Activated T-helper 17 cell treated with anti-CD3 and anti-CD28 coated beads, Interleukin-2, amount 50 U/mL, for 72 hours (primary cell): Measurements from ENCODE around the gene C4B. TPM values are rescaled to one million over a fixed set of nuclear protein-coding genes. Genes with fewer than 3 reads are reported as not detected.
"Not testable (repeated sequence)": the region's sequence is repeated elsewhere in the genome, so short reads cannot be mapped to it uniquely, and the experiment has no call there.

ENCODE experiments used
- ATAC-seq: fragments of 150-1000 bp; cut with Tn5 transposase; replicated peaks from 2 replicates; pipeline ENCODE4 v1.10.0; 2021; ENCODE audit warnings: mild to moderate bottlenecking, moderate library complexity
- H3K27ac Mint-ChIP-seq: one replicate; pipeline ENCODE4 v1.8.0; 2022; ENCODE audit warnings: mixed read lengths
- H3K27me3 Mint-ChIP-seq: one replicate; pipeline ENCODE4 v1.8.0; 2022; ENCODE audit warnings: mixed read lengths
- H3K36me3 Mint-ChIP-seq: one replicate; pipeline ENCODE4 v1.8.0; 2022; ENCODE audit warnings: low read depth, mild to moderate bottlenecking, mixed read lengths
- H3K4me1 Mint-ChIP-seq: one replicate; pipeline ENCODE4 v1.8.0; 2022; ENCODE audit warnings: mixed read lengths
- H3K4me3 Mint-ChIP-seq: one replicate; pipeline ENCODE4 v1.8.0; 2022; ENCODE audit warnings: mild to moderate bottlenecking, mixed read lengths
- H3K9me3 Mint-ChIP-seq: one replicate; pipeline ENCODE4 v1.8.0; 2022; ENCODE audit warnings: mixed read lengths
- total RNA-seq, 2 donors: library from RNA; stranded (reverse); gene quantifications; one replicate each; pipeline ENCODE4 v1.2.3, GENCODE V29; 2022

The C4B gene
- total RNA-seq, 2 donors from 2014 or later = 5.9 to 6.1 TPM

GRCh38 chr6:32005538-32005880, 9.1 kb upstream of the C4B start:
- H3K4me1 Mint-ChIP-seq, H3K9me3 Mint-ChIP-seq, H3K4me3 Mint-ChIP-seq, H3K27me3 Mint-ChIP-seq, H3K36me3 Mint-ChIP-seq, H3K27ac Mint-ChIP-seq, ATAC-seq: not testable (repeated sequence)

- H3K4me1 Mint-ChIP-seq, H3K27ac Mint-ChIP-seq, H3K4me3 Mint-ChIP-seq, H3K27me3 Mint-ChIP-seq, H3K9me3 Mint-ChIP-seq, ATAC-seq, H3K36me3 Mint-ChIP-seq: not testable (repeated sequence)
Observed at GRCh38 chr6:32005991-32006529, 8.5 kb upstream of the C4B start.

- H3K36me3 Mint-ChIP-seq, H3K9me3 Mint-ChIP-seq, H3K27me3 Mint-ChIP-seq, H3K27ac Mint-ChIP-seq, H3K4me3 Mint-ChIP-seq, H3K4me1 Mint-ChIP-seq, ATAC-seq: not testable (repeated sequence)
Observed at GRCh38 chr6:32007086-32007485, 7.5 kb upstream of the C4B start.

GRCh38 chr6:32008037-32008436, 6.6 kb upstream of the C4B start:
- not testable (repeated sequence) for H3K36me3 Mint-ChIP-seq, H3K27ac Mint-ChIP-seq, H3K4me3 Mint-ChIP-seq, H3K4me1 Mint-ChIP-seq, H3K9me3 Mint-ChIP-seq, ATAC-seq, H3K27me3 Mint-ChIP-seq

- not testable (repeated sequence) for H3K27ac Mint-ChIP-seq
Observed at GRCh38 chr6:32008616-32009015, 6.0 kb upstream of the C4B start.

GRCh38 chr6:32009537-32009936, 5.1 kb upstream of the C4B start:
- H3K9me3 Mint-ChIP-seq, H3K4me3 Mint-ChIP-seq, H3K27me3 Mint-ChIP-seq, H3K27ac Mint-ChIP-seq, ATAC-seq, H3K4me1 Mint-ChIP-seq, H3K36me3 Mint-ChIP-seq: not testable (repeated sequence)

More at GRCh38 chr6:32008616-32009015, 6.0 kb upstream of the C4B start:
- not testable (repeated sequence) for H3K27me3 Mint-ChIP-seq, H3K4me3 Mint-ChIP-seq, H3K4me1 Mint-ChIP-seq, H3K9me3 Mint-ChIP-seq, ATAC-seq, H3K36me3 Mint-ChIP-seq

GRCh38 chr6:32010856-32011530, 3.6 kb upstream of the C4B start:
- not testable (repeated sequence) for ATAC-seq, H3K27me3 Mint-ChIP-seq, H3K4me1 Mint-ChIP-seq, H3K36me3 Mint-ChIP-seq, H3K9me3 Mint-ChIP-seq, H3K27ac Mint-ChIP-seq, H3K4me3 Mint-ChIP-seq

GRCh38 chr6:32012941-32013617, 1.5 kb upstream of the C4B start:
- not testable (repeated sequence) for H3K9me3 Mint-ChIP-seq, H3K36me3 Mint-ChIP-seq, H3K4me1 Mint-ChIP-seq, H3K27ac Mint-ChIP-seq, ATAC-seq, H3K4me3 Mint-ChIP-seq, H3K27me3 Mint-ChIP-seq

GRCh38 chr6:32013738-32014137, 857 bp upstream of the C4B start:
- H3K36me3 Mint-ChIP-seq, H3K4me3 Mint-ChIP-seq, H3K9me3 Mint-ChIP-seq, ATAC-seq, H3K27me3 Mint-ChIP-seq, H3K4me1 Mint-ChIP-seq, H3K27ac Mint-ChIP-seq: not testable (repeated sequence)

GRCh38 chr6:32022100-32022499, 7.5 kb downstream of the C4B start:
- H3K27me3 Mint-ChIP-seq, ATAC-seq, H3K27ac Mint-ChIP-seq, H3K36me3 Mint-ChIP-seq, H3K4me3 Mint-ChIP-seq, H3K4me1 Mint-ChIP-seq, H3K9me3 Mint-ChIP-seq: not testable (repeated sequence)

GRCh38 chr6:32028631-32029030, 14.0 kb downstream of the C4B start:
- not testable (repeated sequence) for H3K36me3 Mint-ChIP-seq, H3K27ac Mint-ChIP-seq, H3K27me3 Mint-ChIP-seq, H3K9me3 Mint-ChIP-seq, H3K4me1 Mint-ChIP-seq, ATAC-seq, H3K4me3 Mint-ChIP-seq

- H3K36me3 Mint-ChIP-seq, H3K9me3 Mint-ChIP-seq: not testable (repeated sequence)
Observed at GRCh38 chr6:32029553-32029952, 15.0 kb downstream of the C4B start.

GRCh38 chr6:32035283-32036013, 20.9 kb downstream of the C4B start:
- not testable (repeated sequence) for H3K4me1 Mint-ChIP-seq, H3K36me3 Mint-ChIP-seq, H3K27me3 Mint-ChIP-seq, ATAC-seq, H3K27ac Mint-ChIP-seq, H3K4me3 Mint-ChIP-seq, H3K9me3 Mint-ChIP-seq

More at GRCh38 chr6:32029553-32029952, 15.0 kb downstream of the C4B start:
- not testable (repeated sequence) for H3K27me3 Mint-ChIP-seq, ATAC-seq, H3K4me3 Mint-ChIP-seq, H3K4me1 Mint-ChIP-seq, H3K27ac Mint-ChIP-seq

- H3K4me3 Mint-ChIP-seq, H3K27ac Mint-ChIP-seq, ATAC-seq, H3K27me3 Mint-ChIP-seq, H3K4me1 Mint-ChIP-seq, H3K9me3 Mint-ChIP-seq, H3K36me3 Mint-ChIP-seq: not testable (repeated sequence)
Observed at GRCh38 chr6:32037136-32037535, 22.5 kb downstream of the C4B start.
